ENCODE results near the gene CNTLN. TPM values are rescaled to one million over a fixed set of nuclear protein-coding genes. Genes with fewer than 3 reads are reported as not detected.
"Not testable (repeated sequence)": the region's sequence is repeated elsewhere in the genome, so short reads cannot be mapped to it uniquely, and the experiment has no call there.

Gene CNTLN
- total RNA-seq, 1 donor from 2014 or later: 11.3 TPM

GRCh38 chr9:17339156-17339555 is 204.3 kb downstream of the CNTLN start:
- no peaks in the 10 kb centered on the region for H3K36me3 Mint-ChIP-seq (ENCODE audit: unreplicated experiment)
- no peak for DNase-seq
- no peak overlapping the region for H3K27ac Mint-ChIP-seq (ENCODE audit: unreplicated experiment)
- no peaks in the 10 kb centered on the region for H3K27me3 Mint-ChIP-seq (ENCODE audit: unreplicated experiment)
- no peak for TF ChIP-seq CTCF (IDR thresholded peaks at IDR 0.05; ENCODE audit: partially characterized antibody, unreplicated experiment)
- H3K4me1 Mint-ChIP-seq (ENCODE audit: low read depth, unreplicated experiment): peaks cover 8% of the 10 kb centered on the region
- no peak overlapping the region for H3K4me3 Mint-ChIP-seq (ENCODE audit: unreplicated experiment)
- no peaks in the 10 kb centered on the region for H3K9me3 Mint-ChIP-seq (ENCODE audit: unreplicated experiment)

- H3K4me3 Mint-ChIP-seq (ENCODE audit: unreplicated experiment): no peak overlapping the region
- no peaks in the 10 kb centered on the region for H3K27me3 Mint-ChIP-seq (ENCODE audit: unreplicated experiment)
- H3K9me3 Mint-ChIP-seq (ENCODE audit: unreplicated experiment): no peaks in the 10 kb centered on the region
- peak; percentile 29 for DNase-seq
- H3K27ac Mint-ChIP-seq (ENCODE audit: unreplicated experiment): peak overlapping the region; percentile 17
- H3K4me1 Mint-ChIP-seq (ENCODE audit: low read depth, unreplicated experiment): peaks cover 8% of the 10 kb centered on the region
- no peak for TF ChIP-seq CTCF (IDR thresholded peaks at IDR 0.05; ENCODE audit: partially characterized antibody, unreplicated experiment)
- H3K36me3 Mint-ChIP-seq (ENCODE audit: unreplicated experiment): no peaks in the 10 kb centered on the region
Observed at GRCh38 chr9:17342696-17343095, 207.9 kb downstream of the CNTLN start.

GRCh38 chr9:17349831-17350230 is 215.0 kb downstream of the CNTLN start:
- H3K4me1 Mint-ChIP-seq (ENCODE audit: low read depth, unreplicated experiment): peaks cover 17% of the 10 kb centered on the region
- TF ChIP-seq CTCF (IDR thresholded peaks at IDR 0.05; ENCODE audit: partially characterized antibody, unreplicated experiment): no peak
- H3K36me3 Mint-ChIP-seq (ENCODE audit: unreplicated experiment): no peaks in the 10 kb centered on the region
- H3K4me3 Mint-ChIP-seq (ENCODE audit: unreplicated experiment): no peak overlapping the region
- peaks cover 8% of the 10 kb centered on the region for H3K9me3 Mint-ChIP-seq (ENCODE audit: unreplicated experiment)
- peaks cover 7% of the 10 kb centered on the region for H3K27me3 Mint-ChIP-seq (ENCODE audit: unreplicated experiment)
- no peak for DNase-seq
- peak overlapping the region; percentile 91 for H3K27ac Mint-ChIP-seq (ENCODE audit: unreplicated experiment)

- not testable (repeated sequence) for H3K27me3 Mint-ChIP-seq (ENCODE audit: unreplicated experiment); H3K4me3 Mint-ChIP-seq (ENCODE audit: unreplicated experiment); H3K36me3 Mint-ChIP-seq (ENCODE audit: unreplicated experiment); H3K27ac Mint-ChIP-seq (ENCODE audit: unreplicated experiment); DNase-seq; H3K9me3 Mint-ChIP-seq (ENCODE audit: unreplicated experiment)
- H3K4me1 Mint-ChIP-seq (ENCODE audit: low read depth, unreplicated experiment): peaks cover 14% of the 10 kb centered on the region
Observed at GRCh38 chr9:17354006-17354405, 219.2 kb downstream of the CNTLN start.

- Mint-ChIP-seq H3K4me1 (ENCODE audit: low read depth, unreplicated experiment) (peaks cover 6% of the 10 kb centered on the region), H3K27ac (ENCODE audit: unreplicated experiment) (peak overlapping the region; percentile 7), H3K9me3 (ENCODE audit: unreplicated experiment) (no peaks in the 10 kb centered on the region), H3K4me3 (ENCODE audit: unreplicated experiment) (no peak overlapping the region), H3K27me3 (ENCODE audit: unreplicated experiment) (no peaks in the 10 kb centered on the region), H3K36me3 (ENCODE audit: unreplicated experiment) (no peaks in the 10 kb centered on the region)
- no peak for TF ChIP-seq CTCF (IDR thresholded peaks at IDR 0.05; ENCODE audit: partially characterized antibody, unreplicated experiment)
- no peak for DNase-seq
Observed at GRCh38 chr9:17361378-17361777, 226.5 kb downstream of the CNTLN start.

- TF ChIP-seq CTCF (IDR thresholded peaks at IDR 0.05; ENCODE audit: partially characterized antibody, unreplicated experiment): no peak
- peaks cover 1% of the 10 kb centered on the region for H3K27me3 Mint-ChIP-seq (ENCODE audit: unreplicated experiment)
- H3K9me3 Mint-ChIP-seq (ENCODE audit: unreplicated experiment): peaks cover 3% of the 10 kb centered on the region
- no peak overlapping the region for H3K4me3 Mint-ChIP-seq (ENCODE audit: unreplicated experiment)
- H3K4me1 Mint-ChIP-seq (ENCODE audit: low read depth, unreplicated experiment): no peaks in the 10 kb centered on the region
- no peak overlapping the region for H3K27ac Mint-ChIP-seq (ENCODE audit: unreplicated experiment)
- no peaks in the 10 kb centered on the region for H3K36me3 Mint-ChIP-seq (ENCODE audit: unreplicated experiment)
- DNase-seq: no peak
Observed at GRCh38 chr9:17367035-17367434, 232.2 kb downstream of the CNTLN start.

Data from glutamatergic neuron (in vitro differentiated cells).